ENCODE measurements around the gene FKBP2. TPM values are rescaled to one million over a fixed set of nuclear protein-coding genes. Genes with fewer than 3 reads are reported as not detected.

Gene FKBP2
- total and polyA plus RNA-seq, 2 of the 13 experiments (the other 11 are each of a cell fraction or from before 2014, with no cell fraction given) = 30.1 to 53.3 TPM

- TF ChIP-seq PRDM15 (CRISPR knock-in tag; IDR thresholded peaks at IDR 0.05) (no peak), RXRB (CRISPR knock-in tag; IDR thresholded peaks at IDR 0.05; ENCODE audit: borderline replicate concordance) (no peak), E2F1 (CRISPR knock-in tag; IDR thresholded peaks at IDR 0.05) (no peak), PHF5A (CRISPR knock-in tag; IDR thresholded peaks at IDR 0.05; ENCODE audit: low read depth, unreplicated experiment) (no peak), ZBTB33 (CRISPR knock-in tag; IDR thresholded peaks at IDR 0.05) (no peak), ZNF432 (CRISPR knock-in tag; IDR thresholded peaks at IDR 0.05; ENCODE audit: borderline replicate concordance) (no peak), ELF4 (CRISPR knock-in tag; IDR thresholded peaks at IDR 0.05; ENCODE audit: borderline replicate concordance) (no peak), MBNL3 (CRISPR knock-in tag; conservative IDR thresholded peaks at IDR 0.05) (no peak), SRF (IDR thresholded peaks at IDR 0.05; ENCODE audit: low read depth, low read length) (no peak), ZNF414 (CRISPR knock-in tag; IDR thresholded peaks at IDR 0.05) (no peak), THAP7 (CRISPR knock-in tag; IDR thresholded peaks at IDR 0.05) (no peak), KDM3A (CRISPR knock-in tag; IDR thresholded peaks at IDR 0.05; ENCODE audit: low read depth) (no peak), TEAD2 (CRISPR knock-in tag; IDR thresholded peaks at IDR 0.05) (no peak), ZFP90 (CRISPR knock-in tag; IDR thresholded peaks at IDR 0.05; ENCODE audit: borderline replicate concordance) (0 out of 2 replicates have a peak, but pooled peaks have one; percentile 23), ZUFSP (CRISPR knock-in tag; IDR thresholded peaks at IDR 0.05; ENCODE audit: borderline replicate concordance) (no peak), JUNB (CRISPR knock-in tag; IDR thresholded peaks at IDR 0.05; ENCODE audit: borderline replicate concordance) (no peak), CREM (IDR thresholded peaks at IDR 0.05) (0 out of 2 replicates have a peak, but pooled peaks have one; percentile 33), CREM (CRISPR knock-in tag; IDR thresholded peaks at IDR 0.05) (no peak)
These were observed 28.1 kb downstream of the FKBP2 start (continued) for GRCh38 chr11:64268893-64269539.

Measured in HepG2 (cell line).